ENCODE results near the gene ENG. TPM values are rescaled to one million over a fixed set of nuclear protein-coding genes. Genes with fewer than 3 reads are reported as not detected.

Gene ENG
- total and polyA plus RNA-seq, 11 donors = 116 to 252 (median 144) TPM

DNA sequence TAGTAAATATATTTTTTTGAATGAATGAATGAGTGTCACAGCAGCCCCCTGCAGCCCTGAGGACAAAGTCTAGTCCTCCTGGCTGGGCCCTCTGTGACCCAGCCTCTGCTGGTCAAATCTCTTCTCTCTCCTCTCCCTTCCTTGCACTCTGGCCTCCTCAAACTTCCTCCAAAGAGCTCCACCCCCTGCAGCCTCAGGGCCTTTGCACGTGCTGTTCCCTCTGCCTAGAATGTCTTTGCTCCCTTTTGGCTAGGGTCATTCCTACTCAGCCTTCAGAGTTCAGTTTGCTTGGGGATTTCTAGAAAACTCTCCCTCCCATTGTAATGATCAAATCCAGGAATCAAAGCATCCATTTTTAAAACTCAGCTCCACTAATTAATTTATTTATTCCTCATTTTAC is 89.0 kb downstream of the ENG start:
- Histone ChIP-seq H3K4me1 (peaks cover 9 to 98% (median 50%) of the 10 kb centered on the region in 12 donors), H3K27ac (peak overlapping the region in 11 of 12 donors; percentile 74 to 96 (median 82)), H3K27me3 (no peaks in the 10 kb centered on the region), H3K9me3 (no peaks in the 10 kb centered on the region), H3K36me3 (peaks cover 0 to 20% (median 4%) of the 10 kb centered on the region in 9 donors), H3K4me3 (no peak overlapping the region)
- ATAC-seq = no peak
- intact Hi-C loops (cut with DNase I) = loop anchor here in 1 of 10 donors (10.0 kb wide), 1 partner anchor 89 kb away; the partner anchor contains the start of gene ENG
- TF ChIP-seq, protein P1, sequence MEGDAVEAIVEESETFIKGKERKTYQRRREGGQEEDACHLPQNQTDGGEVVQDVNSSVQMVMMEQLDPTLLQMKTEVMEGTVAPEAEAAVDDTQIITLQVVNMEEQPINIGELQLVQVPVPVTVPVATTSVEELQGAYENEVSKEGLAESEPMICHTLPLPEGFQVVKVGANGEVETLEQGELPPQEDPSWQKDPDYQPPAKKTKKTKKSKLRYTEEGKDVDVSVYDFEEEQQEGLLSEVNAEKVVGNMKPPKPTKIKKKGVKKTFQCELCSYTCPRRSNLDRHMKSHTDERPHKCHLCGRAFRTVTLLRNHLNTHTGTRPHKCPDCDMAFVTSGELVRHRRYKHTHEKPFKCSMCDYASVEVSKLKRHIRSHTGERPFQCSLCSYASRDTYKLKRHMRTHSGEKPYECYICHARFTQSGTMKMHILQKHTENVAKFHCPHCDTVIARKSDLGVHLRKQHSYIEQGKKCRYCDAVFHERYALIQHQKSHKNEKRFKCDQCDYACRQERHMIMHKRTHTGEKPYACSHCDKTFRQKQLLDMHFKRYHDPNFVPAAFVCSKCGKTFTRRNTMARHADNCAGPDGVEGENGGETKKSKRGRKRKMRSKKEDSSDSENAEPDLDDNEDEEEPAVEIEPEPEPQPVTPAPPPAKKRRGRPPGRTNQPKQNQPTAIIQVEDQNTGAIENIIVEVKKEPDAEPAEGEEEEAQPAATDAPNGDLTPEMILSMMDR (IDR thresholded peaks at IDR 0.05) = no peak
- TF ChIP-seq POLR2A (IDR thresholded peaks at IDR 0.05) = no peak
- DNase-seq = no peak
- WGBS, 4 donors = 59 to 76% (median 64%) methylated on average over 1 of the region's 1 CpG

Small RNA genes within 50 kb of the gene (microRNA-seq; reads per million reads assigned to microRNA genes)
- gene MIR2861 = 0 reads per million in 4 donors
- 0 to 0.60 (median 0) reads per million in 4 donors for gene MIR3960
- 0 to 0.58 (median 0) reads per million in 4 donors for gene MIR4672

Other genes with a start within 250 kb of the ENG start
- gene STXBP1, start 242.4 kb downstream of the ENG start, total RNA-seq = 100 to 1,000 TPM in 1 of 9 donors, 10 to 100 TPM in 8; 35.9 to 102 (median 50.2) TPM
- gene STXBP1, start 242.4 kb downstream of the ENG start, polyA plus RNA-seq = 10 to 100 TPM; 14.0 to 23.7 TPM
- under 1 TPM in 2 of 9 donors, not detected in 7; 0.15 to 0.87 TPM for gene CFAP157, start 147.7 kb downstream of the ENG start, total RNA-seq
- under 1 TPM; 0.08 TPM for gene CFAP157, start 147.7 kb downstream of the ENG start, polyA plus RNA-seq
- gene PTRH1, start 139.0 kb downstream of the ENG start, total RNA-seq = 10 to 100 TPM in 7 of 9 donors, 1 to 10 TPM in 2; 7.3 to 30.5 (median 13.5) TPM
- gene PTRH1, start 139.0 kb downstream of the ENG start, polyA plus RNA-seq = 10 to 100 TPM; 14.0 to 44.7 TPM
- gene TTC16, start 138.6 kb downstream of the ENG start, total RNA-seq = under 1 TPM in 8 of 9 donors, not detected in 1; 0.09 to 0.61 (median 0.24) TPM
- under 1 TPM in 1 of 2 donors, not detected in 1; 0.34 TPM for gene TTC16, start 138.6 kb downstream of the ENG start, polyA plus RNA-seq
- 1 to 10 TPM; 1.7 to 9.2 (median 3.3) TPM for gene TOR2A, start 119.4 kb downstream of the ENG start, total RNA-seq
- gene TOR2A, start 119.4 kb downstream of the ENG start, polyA plus RNA-seq = 1 to 10 TPM; 3.4 to 5.2 TPM
- gene SH2D3C, start 76.0 kb downstream of the ENG start, total RNA-seq = 10 to 100 TPM; 13.7 to 38.9 (median 16.9) TPM
- 10 to 100 TPM; 21.1 to 24.8 TPM for gene SH2D3C, start 76.0 kb downstream of the ENG start, polyA plus RNA-seq
- 10 to 100 TPM; 35.6 to 60.3 (median 47.8) TPM for gene CDK9, start 68.6 kb downstream of the ENG start, total RNA-seq
- gene CDK9, start 68.6 kb downstream of the ENG start, polyA plus RNA-seq = 10 to 100 TPM; 26.2 to 30.4 TPM
- 10 to 100 TPM; 39.9 to 55.1 (median 41.5) TPM for gene FPGS, start 51.8 kb downstream of the ENG start, total RNA-seq
- gene FPGS, start 51.8 kb downstream of the ENG start, polyA plus RNA-seq = 10 to 100 TPM; 36.8 to 50.1 TPM
- gene AK1, start 23.0 kb upstream of the ENG start, total RNA-seq = 100 to 1,000 TPM; 415 to 810 (median 586) TPM
- 1,000 to 10,000 TPM in 1 of 2 donors, 100 to 1,000 TPM in 1; 312 to 1,060 TPM for gene AK1, start 23.0 kb upstream of the ENG start, polyA plus RNA-seq
- gene ST6GALNAC6, start 44.9 kb upstream of the ENG start, total RNA-seq = 10 to 100 TPM; 28.4 to 75.9 (median 45.6) TPM
- 10 to 100 TPM; 35.7 to 37.5 TPM for gene ST6GALNAC6, start 44.9 kb upstream of the ENG start, polyA plus RNA-seq
- 10 to 100 TPM; 28.3 to 66.1 (median 42.6) TPM for gene ST6GALNAC4, start 62.4 kb upstream of the ENG start, total RNA-seq
- gene ST6GALNAC4, start 62.4 kb upstream of the ENG start, polyA plus RNA-seq = 10 to 100 TPM; 17.0 to 72.0 TPM
- gene PIP5KL1, start 76.1 kb upstream of the ENG start, total RNA-seq = under 1 TPM in 7 of 9 donors, not detected in 2; 0.33 to 0.77 (median 0.51) TPM
- gene PIP5KL1, start 76.1 kb upstream of the ENG start, polyA plus RNA-seq = under 1 TPM; 0.12 to 0.15 TPM
- 10 to 100 TPM in 7 of 9 donors, 1 to 10 TPM in 2; 7.2 to 19.5 (median 11.7) TPM for gene DPM2, start 83.2 kb upstream of the ENG start, total RNA-seq
- gene DPM2, start 83.2 kb upstream of the ENG start, polyA plus RNA-seq = 10 to 100 TPM; 15.3 to 31.7 TPM
- gene EEIG1, start 126.3 kb upstream of the ENG start, total RNA-seq = 10 to 100 TPM in 7 of 9 donors, 1 to 10 TPM in 2; 5.4 to 45.2 (median 24.1) TPM
- 10 to 100 TPM in 1 of 2 donors, 1 to 10 TPM in 1; 9.2 to 10.4 TPM for gene EEIG1, start 126.3 kb upstream of the ENG start, polyA plus RNA-seq
- gene NAIF1, start 212.7 kb upstream of the ENG start, total RNA-seq = 1 to 10 TPM; 3.5 to 8.9 (median 7.2) TPM
- 1 to 10 TPM; 4.0 to 5.0 TPM for gene NAIF1, start 212.7 kb upstream of the ENG start, polyA plus RNA-seq
- gene SLC25A25, start 213.6 kb upstream of the ENG start, total RNA-seq = 10 to 100 TPM in 3 of 9 donors, 1 to 10 TPM in 6; 3.2 to 15.1 (median 6.7) TPM
- gene SLC25A25, start 213.6 kb upstream of the ENG start, polyA plus RNA-seq = 1 to 10 TPM; 1.7 to 8.8 TPM

All from heart left ventricle (tissue), 16 donors.